Gastroesophageal sphincter (tissue), 4 donors: ENCODE results near the gene CNFN. TPM values are rescaled to one million over a fixed set of nuclear protein-coding genes. Genes with fewer than 3 reads are reported as not detected.

ENCODE experiments used
- ATAC-seq: fragments of 150-250 bp; one replicate; pipeline ENCODE4 v1.9.1; 2016; ENCODE audit warnings: mild to moderate bottlenecking, moderate library complexity
- H3K27ac ChIP-seq, 4 donors: fragments of 200-600 bp; sonication (generic) in 3 of 4; 1 replicate in 3 of 4; 2 replicates in 1 of 4; pipeline ENCODE4 v1.5.1; 2016 to 2019
- H3K27me3 ChIP-seq: fragments of 200-600 bp; sonication (generic); one replicate; pipeline ENCODE4 v1.5.1; 2019
- H3K36me3 ChIP-seq, 2 donors: fragments of 200-600 bp; sonication (generic); one replicate each; pipeline ENCODE4 v1.5.1; 2019; ENCODE audit warnings: control low read depth in 1 of 2
- H3K4me1 ChIP-seq, 3 donors: fragments of 200-600 bp; sonication (generic); 1 replicate in 2 of 3; 2 replicates in 1 of 3; pipeline ENCODE4 v1.5.1; 2016 to 2019; ENCODE audit warnings: control low read depth in 2 of 3
- H3K4me3 ChIP-seq, 2 donors: fragments of 200-600 bp; sonication (generic); one replicate each; pipeline ENCODE4 v1.5.1; 2019; ENCODE audit warnings: mild to moderate bottlenecking in 1 of 2, moderate library complexity in 1 of 2
- H3K9me3 ChIP-seq, 3 donors: fragments of 200-600 bp; sonication (generic); one replicate each; pipeline ENCODE4 v1.5.1; 2017 to 2019; ENCODE audit warnings: control low read depth in 2 of 3
- EP300 ChIP-seq: sonication (generic); formaldehyde crosslinking; IDR thresholded peaks from one replicate; pipeline ENCODE4 v1.6.1; 2017; ENCODE audit warnings: antibody characterized with exemption, mild to moderate bottlenecking
- POLR2A ChIP-seq, 2 donors: fragments of 450-650 bp; IDR thresholded peaks; one replicate each; pipeline ENCODE4 v1.6.1; 2017; ENCODE audit warnings: antibody characterized with exemption in 2 of 2, mild to moderate bottlenecking in 2 of 2, moderate library complexity in 1 of 2
- POLR2AphosphoS5 ChIP-seq: sonication (generic); formaldehyde crosslinking; IDR thresholded peaks from one replicate; pipeline ENCODE4 v1.6.1; 2017; ENCODE audit warnings: antibody characterized with exemption
- WGBS, 2 donors: methylation state at CpG; one replicate each; pipeline ENCODE4 v1.1.5; 2018; ENCODE audit warnings: low coverage in 1 of 2; 5-methylcytosine and 5-hydroxymethylcytosine counted together
- total RNA-seq, 4 donors: library from RNA; depleted of rRNA; stranded (reverse); fragments of >200 nt; gene quantifications; one replicate each; pipeline ENCODE4 v1.1.0, GENCODE V29; 2016
- TF ChIP-seq, protein P1 (sequence below), 4 experiments: fragments of 200-600 bp in 2 of 4; fragments of 450-650 bp in 2 of 4; sonication (generic) in 1 of 4; IDR thresholded peaks; one replicate each; pipeline ENCODE4 v1.5.1; 2017 to 2019; ENCODE audit warnings: antibody characterized with exemption in 4 of 4, mild to moderate bottlenecking in 2 of 4, moderate library complexity in 2 of 4

CNFN gene, protein sequence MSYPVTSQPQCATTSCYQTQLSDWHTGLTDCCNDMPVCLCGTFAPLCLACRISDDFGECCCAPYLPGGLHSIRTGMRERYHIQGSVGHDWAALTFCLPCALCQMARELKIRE
- 10 to 100 TPM in 1 of 4 donors, 1 to 10 TPM in 1, not detected in 2; 1.7 to 17.5 TPM for total RNA-seq

DNA sequence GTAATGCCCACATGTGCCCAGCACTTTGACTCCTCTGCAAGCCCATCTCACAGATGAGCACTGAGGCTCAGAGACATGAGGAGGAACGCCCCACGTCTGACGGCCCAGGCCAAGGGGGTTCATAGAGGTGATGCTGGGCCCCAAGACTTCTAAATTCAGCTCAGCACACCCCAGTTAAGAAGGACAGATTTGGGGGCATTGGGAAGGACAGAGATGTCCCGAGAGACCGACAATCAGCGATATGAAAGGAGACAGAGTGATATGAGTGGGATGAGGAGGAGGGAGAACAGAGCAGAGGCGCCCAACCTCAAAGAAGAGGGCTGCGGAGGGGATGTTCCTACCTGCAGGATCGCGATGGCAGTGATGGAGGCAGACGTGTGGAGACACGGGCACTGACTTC lies at the start of gene CNFN:
TSS of gene CNFN (minus strand) at position 399 of the 400 bp plus-strand sequence. CDS start 1,260 bp downstream, outside the sequence.
- H3K4me1 ChIP-seq = peaks cover 0 to 9% (median 5%) of the 10 kb centered on the region in 3 donors
- no peaks in the 10 kb centered on the region for H3K9me3 ChIP-seq
- H3K4me3 ChIP-seq = no peak within 1 kb of the TSS
- no peak within 1 kb of the TSS for H3K27ac ChIP-seq
- TF ChIP-seq POLR2A (IDR thresholded peaks at IDR 0.05) (no peak), EP300 (no peak), POLR2AphosphoS5 (no peak)
- TF ChIP-seq, protein P1, sequence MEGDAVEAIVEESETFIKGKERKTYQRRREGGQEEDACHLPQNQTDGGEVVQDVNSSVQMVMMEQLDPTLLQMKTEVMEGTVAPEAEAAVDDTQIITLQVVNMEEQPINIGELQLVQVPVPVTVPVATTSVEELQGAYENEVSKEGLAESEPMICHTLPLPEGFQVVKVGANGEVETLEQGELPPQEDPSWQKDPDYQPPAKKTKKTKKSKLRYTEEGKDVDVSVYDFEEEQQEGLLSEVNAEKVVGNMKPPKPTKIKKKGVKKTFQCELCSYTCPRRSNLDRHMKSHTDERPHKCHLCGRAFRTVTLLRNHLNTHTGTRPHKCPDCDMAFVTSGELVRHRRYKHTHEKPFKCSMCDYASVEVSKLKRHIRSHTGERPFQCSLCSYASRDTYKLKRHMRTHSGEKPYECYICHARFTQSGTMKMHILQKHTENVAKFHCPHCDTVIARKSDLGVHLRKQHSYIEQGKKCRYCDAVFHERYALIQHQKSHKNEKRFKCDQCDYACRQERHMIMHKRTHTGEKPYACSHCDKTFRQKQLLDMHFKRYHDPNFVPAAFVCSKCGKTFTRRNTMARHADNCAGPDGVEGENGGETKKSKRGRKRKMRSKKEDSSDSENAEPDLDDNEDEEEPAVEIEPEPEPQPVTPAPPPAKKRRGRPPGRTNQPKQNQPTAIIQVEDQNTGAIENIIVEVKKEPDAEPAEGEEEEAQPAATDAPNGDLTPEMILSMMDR (IDR thresholded peaks at IDR 0.05) = no peak
- no peak for ATAC-seq
- 51 to 58% methylated on average over 10 to 12 of the region's 12 CpGs for WGBS, 2 donors
- peaks cover 68% of the 10 kb centered on the region for H3K27me3 ChIP-seq
- H3K36me3 ChIP-seq = no peaks in the 10 kb centered on the region

DNA sequence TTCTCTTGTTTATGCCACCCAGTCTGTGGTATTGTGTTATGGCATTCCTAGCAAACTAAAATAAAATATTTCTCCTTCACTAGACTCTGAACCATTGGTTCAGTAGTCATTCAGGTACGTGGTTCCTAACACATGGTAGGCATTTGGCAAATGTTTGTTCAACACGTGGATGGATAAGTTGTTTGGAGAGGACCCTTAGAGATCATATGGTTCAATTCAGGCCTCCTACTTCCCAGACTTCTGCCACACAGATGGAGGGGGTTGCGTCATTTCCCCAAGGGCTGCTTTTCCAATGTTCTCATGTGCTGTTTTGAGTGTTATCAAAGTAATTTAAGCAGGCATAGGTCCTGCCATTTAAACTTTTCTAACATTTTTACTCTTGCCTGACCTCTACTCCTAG lies 45.9 kb upstream of the CNFN start:
- Histone ChIP-seq H3K4me1 (peaks cover 0 to 26% (median 4%) of the 10 kb centered on the region in 3 donors), H3K4me3 (no peak overlapping the region), H3K27me3 (no peaks in the 10 kb centered on the region), H3K36me3 (no peaks in the 10 kb centered on the region), H3K9me3 (no peaks in the 10 kb centered on the region), H3K27ac (no peak overlapping the region)
- 70 to 78% methylated on average over 3 of the region's 3 CpGs for WGBS, 2 donors
- ATAC-seq = no peak
- TF ChIP-seq POLR2AphosphoS5 (no peak), POLR2A (IDR thresholded peaks at IDR 0.05) (no peak), EP300 (no peak)
- TF ChIP-seq, protein P1 (IDR thresholded peaks at IDR 0.05) = no peak

DNA sequence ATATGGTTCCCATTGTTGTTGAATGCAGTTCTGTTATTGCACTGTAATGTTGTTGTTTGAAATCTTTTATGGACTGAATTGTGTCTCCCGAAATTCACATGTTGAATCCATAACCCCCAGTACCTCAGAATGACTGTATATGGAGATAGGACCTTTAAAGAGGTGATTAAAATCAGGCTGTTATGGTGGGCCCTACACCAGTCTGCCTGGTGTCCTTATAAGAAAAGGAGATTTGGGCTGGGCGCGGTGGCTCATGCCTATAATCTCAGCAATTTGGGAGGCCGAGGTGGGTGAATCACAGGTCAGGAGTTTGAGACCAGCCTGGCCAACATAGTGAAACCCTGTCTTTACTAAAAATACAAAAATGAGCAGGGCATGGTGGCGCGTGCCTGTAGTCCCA lies 45.2 kb upstream of the CNFN start:
- Histone ChIP-seq H3K36me3 (no peaks in the 10 kb centered on the region), H3K27me3 (no peaks in the 10 kb centered on the region), H3K4me3 (no peak overlapping the region), H3K4me1 (peaks cover 0 to 19% (median 4%) of the 10 kb centered on the region in 3 donors), H3K27ac (no peak overlapping the region), H3K9me3 (no peaks in the 10 kb centered on the region)
- WGBS, 2 donors = 78 to 96% methylated on average over 1 to 6 of the region's 6 CpGs
- TF ChIP-seq, protein P1 (IDR thresholded peaks at IDR 0.05) = no peak
- ATAC-seq = no peak

DNA sequence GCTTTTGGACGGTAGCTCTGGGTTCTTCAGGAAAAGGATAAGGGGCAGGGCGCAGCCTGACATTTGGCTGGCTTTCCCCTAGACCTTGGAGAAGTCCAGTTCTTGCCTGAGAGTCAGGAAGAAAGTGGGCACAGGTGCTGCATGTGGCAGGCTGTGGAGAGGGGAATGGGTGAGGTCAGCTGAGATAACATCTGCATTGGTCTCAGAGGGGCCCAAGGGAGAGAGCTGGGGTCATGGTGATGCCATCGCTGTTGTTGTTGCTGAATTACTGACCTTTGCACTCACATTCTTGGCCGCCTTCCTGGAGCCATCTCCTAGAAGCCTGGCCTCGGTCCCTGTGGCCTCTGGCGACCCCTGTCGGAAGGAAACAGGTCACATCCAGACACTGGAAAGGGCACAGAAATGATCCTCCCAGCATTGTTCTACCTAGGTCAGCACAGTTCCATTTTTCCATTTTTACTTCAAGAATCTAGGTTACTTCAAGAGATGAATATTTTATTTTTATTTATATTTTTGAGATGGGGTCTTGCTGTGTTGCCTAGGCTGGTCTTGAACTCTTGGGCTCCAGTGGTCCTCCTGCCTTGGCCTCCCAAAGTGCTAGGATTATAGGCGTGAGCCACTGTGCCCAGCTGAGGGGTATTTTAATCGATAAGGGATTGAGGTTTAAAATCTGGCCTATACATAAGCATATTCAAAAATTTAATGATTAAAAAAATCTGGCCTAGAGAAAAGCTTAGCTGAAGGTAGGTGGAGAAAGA lies 43.6 kb upstream of the CNFN start:
- Histone ChIP-seq H3K9me3 (no peaks in the 10 kb centered on the region), H3K27me3 (no peaks in the 10 kb centered on the region), H3K4me3 (no peak overlapping the region), H3K36me3 (no peaks in the 10 kb centered on the region), H3K4me1 (peaks cover 0 to 15% (median 4%) of the 10 kb centered on the region in 3 donors), H3K27ac (peak overlapping the region in 3 of 4 donors; percentile 21 to 48 (median 35))
- TF ChIP-seq POLR2AphosphoS5 (peak; percentile 17), EP300 (no peak), POLR2A (IDR thresholded peaks at IDR 0.05) (no peak)
- TF ChIP-seq, protein P1 (IDR thresholded peaks at IDR 0.05) = peak; percentile 12 to 64 (median 25)
- 37 to 60% methylated on average over 2 to 7 of the region's 9 CpGs for WGBS, 2 donors
- peak; percentile 85 for ATAC-seq

DNA sequence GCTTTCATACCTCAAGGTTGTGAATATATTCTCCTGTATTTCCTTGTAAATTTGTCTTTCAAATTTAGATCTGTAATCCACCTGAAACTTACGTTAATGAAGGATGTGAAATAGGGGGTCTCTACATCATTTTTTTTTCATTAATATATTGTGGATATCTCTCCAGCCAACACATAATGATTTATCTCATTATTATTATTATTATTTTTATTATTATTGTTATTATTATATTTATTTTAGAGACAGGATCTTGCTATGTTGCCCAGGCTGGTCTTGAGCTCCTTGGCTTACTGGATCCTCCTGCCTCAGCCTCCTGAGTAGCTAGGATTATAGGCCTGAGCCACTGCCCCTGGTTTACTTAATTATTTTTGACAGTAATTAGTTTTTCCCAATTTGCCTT lies 41.4 kb upstream of the CNFN start:
- no peak overlapping the region for H3K27ac ChIP-seq
- no peaks in the 10 kb centered on the region for H3K36me3 ChIP-seq
- peaks cover 0 to 15% (median 4%) of the 10 kb centered on the region in 3 donors for H3K4me1 ChIP-seq
- H3K9me3 ChIP-seq = no peaks in the 10 kb centered on the region
- H3K4me3 ChIP-seq = no peak overlapping the region
- no peak for TF ChIP-seq POLR2AphosphoS5
- TF ChIP-seq, protein P1 (IDR thresholded peaks at IDR 0.05) = no peak
- TF ChIP-seq EP300 = no peak
- TF ChIP-seq POLR2A (IDR thresholded peaks at IDR 0.05) = no peak
- 89% methylated on average over 1 of the region's 1 CpG; no CpG with 5 or more reads in 1 of the 2 donors for WGBS, 2 donors
- no peak for ATAC-seq
- H3K27me3 ChIP-seq = no peaks in the 10 kb centered on the region
